ENCODE results near the gene RAD23A.
A peak's percentile ranks its signal among the peaks of the same experiment; 100 is the strongest.
"Not testable (repeated sequence)": the region's sequence is repeated elsewhere in the genome, so short reads cannot be mapped to it uniquely, and the experiment has no call there.

The RAD23A gene

DNA sequence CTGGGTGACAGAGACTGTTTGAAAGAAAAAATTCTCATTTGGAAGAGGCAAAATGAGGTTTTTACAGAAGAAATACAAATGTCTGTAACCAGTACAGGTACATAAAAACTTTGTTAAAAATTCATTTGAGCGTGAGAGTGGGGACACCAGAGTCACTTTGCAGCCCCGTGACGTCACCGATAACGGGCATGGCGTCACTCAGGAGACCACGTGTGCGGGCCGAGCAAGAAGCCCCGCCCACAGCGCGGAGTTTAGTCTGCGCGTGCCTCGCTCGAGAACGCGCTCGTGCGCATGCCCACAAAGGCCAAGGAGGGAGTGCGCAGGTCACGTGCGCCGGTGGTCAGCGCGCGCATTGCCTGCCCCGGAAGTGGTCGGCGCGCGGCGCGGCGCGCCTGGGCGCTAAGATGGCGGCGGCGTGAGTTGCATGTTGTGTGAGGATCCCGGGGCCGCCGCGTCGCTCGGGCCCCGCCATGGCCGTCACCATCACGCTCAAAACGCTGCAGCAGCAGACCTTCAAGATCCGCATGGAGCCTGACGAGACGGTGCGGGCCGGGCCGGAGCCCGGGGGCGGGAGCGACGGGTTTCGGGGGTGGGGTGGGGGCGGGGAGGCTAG lies at the start of gene RAD23A:
Gene RAD23A, plus strand, starts transcription at position 384 of the 613 bp plus-strand sequence. Its CDS starts 87 bp downstream, at position 471.
- DNase-seq, result peak; percentile 98

DNA sequence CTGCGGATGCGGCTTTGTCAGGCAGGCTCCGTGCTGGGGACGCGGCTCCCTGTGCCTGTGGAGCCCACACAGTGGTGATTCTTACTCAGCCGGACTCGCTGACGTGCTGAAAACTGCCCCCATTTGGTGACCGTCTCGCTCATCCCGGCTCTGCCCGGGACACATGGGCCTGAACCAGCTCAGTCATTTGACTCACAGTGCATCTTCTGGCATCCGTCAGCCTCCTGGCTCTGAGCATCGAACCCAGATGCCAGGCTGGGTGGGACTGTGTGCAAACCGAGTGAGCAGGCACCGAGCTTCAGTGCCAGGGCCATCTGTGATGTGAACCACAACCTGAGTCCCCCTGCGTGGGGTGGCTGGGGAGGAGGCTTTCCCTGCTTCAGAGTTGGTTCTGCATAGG lies 49.2 kb upstream of the RAD23A start:
- DNase-seq, result no peak

DNA sequence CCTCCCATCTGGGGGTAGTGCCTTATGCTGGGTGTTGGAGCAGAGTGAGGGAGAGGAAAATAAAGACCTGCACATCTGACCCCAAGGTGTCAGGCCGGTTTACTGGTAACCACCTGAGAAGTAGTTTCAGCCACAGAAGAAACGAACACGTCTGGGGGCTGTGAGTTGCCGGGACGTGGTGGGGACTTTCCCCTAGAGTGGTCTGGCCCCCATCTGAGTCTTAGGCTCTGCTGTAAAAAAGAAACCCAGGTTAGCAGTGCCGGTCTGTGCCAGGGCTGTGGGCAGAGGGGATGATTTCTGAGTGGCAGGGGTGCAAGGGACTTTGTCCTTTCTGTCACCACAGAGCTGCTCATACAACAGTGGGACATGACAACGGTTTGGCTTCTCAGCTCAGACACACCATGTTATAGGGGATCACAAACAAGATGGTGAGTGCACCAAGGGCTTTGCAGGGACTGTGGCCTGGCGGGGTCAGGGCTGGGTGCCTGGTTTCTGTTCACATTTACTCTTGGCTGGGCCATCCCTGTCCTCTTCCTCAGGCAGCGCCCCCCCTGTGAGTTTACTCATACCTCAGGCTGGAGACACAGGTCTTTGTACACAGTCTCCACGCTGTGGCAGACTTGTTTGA lies 45.7 kb upstream of the RAD23A start:
- no peak for DNase-seq

DNA sequence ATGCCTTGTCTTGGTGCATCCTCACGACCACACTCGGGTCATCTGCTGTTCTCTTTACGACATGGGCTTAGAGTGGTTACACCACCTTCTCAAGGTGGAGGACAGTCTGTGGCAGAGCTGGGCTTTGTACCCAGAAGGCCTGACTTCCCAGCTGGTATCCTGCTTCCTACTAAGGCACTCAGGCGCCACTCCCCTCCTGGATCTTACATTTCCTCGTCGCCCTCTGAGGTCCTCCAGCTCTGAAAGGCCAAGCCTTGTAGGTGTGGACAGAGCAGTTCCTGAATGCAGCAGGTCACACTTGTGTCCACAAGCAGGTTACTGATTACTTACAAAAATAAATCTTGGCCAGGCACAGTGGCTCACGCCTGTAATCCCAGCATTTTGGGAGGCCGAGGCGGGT lies 38.5 kb upstream of the RAD23A start:
- no peak for DNase-seq

DNA sequence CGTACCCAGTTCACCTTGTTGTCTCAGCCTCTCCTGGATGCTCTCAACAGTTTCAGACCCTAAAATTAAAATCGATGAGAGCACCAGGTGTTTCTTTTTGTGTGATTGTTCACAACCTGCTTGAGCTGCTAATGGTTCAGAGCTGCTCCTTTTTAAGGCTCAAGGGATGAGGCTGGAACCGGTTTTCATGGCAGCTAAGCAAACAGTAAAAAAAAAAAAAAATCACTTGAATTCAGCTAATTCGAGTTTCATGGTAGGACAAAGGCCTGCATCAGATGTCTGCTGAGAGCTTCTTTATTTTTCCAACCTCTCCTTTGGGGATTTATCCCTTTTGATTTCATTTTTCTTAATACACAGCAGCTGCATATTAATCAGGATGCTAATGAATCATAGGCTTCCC lies 33.1 kb upstream of the RAD23A start:
- DNase-seq, result no peak

DNA sequence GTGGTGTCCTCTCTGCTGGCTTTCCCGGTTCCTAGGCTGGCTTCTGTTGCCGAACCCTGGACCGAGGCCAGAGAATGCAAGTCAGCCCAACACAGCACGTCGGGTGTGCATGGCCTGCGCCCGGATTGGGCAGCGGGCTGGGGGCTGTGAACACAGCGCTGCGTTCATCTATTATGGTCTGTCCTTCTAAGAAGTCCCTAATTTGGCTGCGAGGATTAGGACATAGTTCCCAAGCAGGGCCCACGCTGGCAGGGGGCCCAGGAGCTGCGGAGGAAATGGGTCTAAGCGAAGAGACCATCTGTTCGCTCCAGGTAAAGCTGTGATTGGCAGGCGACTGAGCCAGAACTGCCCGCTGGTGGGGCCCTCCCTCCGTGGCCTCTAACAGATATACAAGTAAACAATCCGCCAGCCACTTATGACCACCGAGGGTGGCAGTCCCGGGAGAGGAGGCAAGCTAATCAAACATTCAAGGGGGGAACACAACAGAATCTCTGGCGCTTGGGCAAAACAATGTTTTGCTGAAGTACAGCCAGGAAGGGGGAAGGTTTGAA lies 32.6 kb upstream of the RAD23A start:
- peak; percentile 70 for DNase-seq

DNA sequence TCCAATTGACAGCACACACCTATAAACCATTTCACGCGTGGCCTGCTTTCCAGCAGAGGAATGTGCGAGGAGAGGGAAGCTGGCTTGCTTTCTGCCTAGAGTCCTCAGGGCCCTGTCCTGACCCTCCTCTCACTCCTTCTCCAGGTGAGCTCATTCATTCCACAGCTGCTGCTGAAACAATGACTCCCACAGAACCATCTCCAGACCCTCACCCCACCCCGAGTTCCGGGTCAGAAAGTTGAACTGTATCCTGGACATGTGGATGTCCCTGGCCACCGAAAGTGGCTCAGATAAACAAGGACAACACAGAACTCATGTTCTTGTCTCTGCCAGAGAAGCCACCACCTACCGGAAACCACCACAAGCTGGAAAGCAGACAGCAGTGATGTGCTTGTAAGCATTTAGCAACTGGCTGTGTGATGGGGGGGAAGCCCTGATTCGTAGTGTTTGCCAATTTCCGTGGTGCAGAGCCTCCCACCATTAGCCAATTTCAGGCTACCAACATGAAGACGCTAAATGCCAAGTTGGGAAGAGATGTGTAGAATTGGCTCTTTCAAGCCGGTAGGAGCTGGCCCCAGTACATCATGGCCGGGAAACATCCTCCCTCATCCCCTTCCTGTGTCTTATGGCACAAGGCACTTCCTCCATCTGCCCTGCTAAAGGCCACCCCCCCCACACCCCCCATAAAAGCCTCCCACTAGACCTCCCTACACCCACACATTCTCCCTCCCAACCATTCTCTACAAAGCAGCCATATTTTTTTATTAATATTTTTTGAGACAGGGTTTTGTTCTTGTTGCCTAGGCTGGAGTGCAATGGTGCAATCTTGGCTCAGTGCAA lies 31.6 kb upstream of the RAD23A start:
- DNase-seq, result peak; percentile 34

DNA sequence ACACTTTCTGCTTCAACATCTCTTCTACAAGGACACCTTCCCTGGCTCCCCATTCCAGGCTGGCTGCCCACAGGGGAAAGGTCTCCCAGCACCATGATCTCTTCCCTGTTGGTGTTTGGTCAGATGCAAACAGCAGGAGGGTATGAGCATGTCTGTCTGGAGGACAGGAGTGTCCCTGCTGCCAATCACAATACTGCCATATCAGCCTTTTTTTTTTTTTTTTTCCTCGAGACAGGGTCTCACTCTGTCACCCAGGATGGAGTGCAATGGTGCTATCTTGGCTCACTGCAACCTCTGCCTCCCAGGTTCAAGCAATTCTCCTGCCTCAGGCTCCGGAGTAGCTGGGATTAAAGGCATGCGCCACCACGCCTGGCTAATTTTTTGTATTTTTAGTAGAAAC lies 29.8 kb upstream of the RAD23A start:
- DNase-seq, result not testable (repeated sequence)

DNA sequence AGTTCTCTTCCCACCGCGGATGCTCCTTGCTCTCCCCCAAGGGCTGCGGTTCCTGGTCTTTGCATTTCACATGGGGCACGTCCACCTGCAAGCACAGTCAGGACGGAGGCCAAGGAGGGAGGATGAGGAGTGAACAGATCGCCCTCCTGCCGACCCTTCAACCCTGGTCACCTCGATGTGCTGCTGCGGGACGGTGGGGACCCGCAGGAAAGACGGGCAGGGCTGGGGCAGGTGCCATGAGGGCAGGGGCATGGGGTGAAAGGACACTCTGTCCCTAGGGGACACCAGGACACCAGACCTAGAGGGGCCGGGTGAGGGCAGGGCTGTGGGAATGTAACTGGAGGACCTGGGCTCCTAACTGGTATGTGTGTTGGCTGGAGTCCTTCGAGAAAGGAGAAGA lies 27.4 kb upstream of the RAD23A start:
- DNase-seq, result no peak

DNA sequence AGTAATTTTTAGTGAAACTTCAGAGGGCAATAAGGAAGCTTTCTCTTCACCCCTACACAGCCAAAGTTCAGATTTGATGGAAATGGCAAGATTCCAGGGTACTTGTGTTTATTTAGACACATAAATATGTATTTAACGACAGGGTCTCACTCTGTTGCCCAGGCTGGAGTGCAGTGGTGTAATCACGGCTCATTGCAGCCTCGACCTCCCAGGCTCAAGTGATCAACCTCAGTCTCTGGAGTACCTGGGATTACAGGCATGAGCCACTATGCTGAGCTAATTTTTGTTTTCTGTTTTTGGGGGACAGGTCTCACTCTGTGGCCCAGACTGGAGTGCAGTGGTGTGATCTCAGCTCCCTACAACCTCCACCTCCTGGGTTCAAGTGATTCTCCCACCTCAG lies 24.6 kb upstream of the RAD23A start:
- no peak for DNase-seq

DNA sequence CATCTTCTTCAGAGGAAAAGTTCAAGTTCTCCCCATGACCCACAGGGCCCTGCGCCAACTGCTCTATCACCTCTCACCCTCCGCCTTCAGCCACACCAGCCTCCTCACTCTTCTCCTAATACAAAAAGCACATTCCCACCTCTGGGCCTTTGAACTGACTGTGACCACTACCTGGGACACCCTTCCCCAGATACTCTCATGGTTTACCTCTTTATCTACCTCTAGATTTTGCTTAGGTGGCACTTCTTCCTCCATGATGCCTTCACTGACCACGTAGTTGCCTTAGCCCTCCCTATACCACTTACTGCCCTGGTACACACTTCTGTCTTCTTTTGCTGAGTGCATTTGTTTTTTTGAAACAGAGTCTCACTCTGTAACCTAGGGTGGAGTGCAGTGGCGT lies 22.7 kb upstream of the RAD23A start:
- no peak for DNase-seq

DNA sequence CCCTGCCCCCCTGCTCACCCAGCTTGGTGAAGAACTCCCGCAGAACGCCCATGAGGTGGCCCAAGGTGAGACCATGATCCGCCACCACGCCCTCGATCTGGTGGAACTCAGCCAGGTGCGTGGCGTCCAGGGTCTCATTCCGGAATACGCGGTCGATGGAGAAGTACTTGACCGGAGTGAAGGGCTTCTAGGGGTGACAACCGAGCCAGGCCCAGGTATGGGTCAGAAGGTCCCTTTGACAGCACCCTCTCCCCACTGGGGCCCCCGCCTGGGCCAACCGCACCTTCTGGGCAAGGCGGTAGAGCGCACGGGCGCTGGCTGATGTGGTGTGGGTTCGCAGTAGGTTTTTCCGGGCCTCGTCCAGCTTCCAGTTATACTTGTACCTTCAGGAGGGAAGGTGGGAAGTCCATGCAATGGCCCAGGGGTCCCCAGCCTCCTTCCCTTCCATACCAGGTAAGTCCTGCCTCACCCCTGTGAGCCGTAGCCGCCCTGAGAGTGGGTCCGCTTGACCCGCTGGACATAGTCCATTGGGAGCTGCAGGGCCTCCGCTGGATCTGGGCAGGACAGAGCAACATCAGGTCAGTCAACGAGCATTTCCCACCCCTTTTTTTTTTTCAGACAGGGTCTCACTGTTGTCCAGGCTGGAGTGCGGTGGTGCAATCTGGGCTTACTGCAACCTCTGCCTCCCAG lies 20.9 kb upstream of the RAD23A start:
- DNase-seq, result no peak

DNA sequence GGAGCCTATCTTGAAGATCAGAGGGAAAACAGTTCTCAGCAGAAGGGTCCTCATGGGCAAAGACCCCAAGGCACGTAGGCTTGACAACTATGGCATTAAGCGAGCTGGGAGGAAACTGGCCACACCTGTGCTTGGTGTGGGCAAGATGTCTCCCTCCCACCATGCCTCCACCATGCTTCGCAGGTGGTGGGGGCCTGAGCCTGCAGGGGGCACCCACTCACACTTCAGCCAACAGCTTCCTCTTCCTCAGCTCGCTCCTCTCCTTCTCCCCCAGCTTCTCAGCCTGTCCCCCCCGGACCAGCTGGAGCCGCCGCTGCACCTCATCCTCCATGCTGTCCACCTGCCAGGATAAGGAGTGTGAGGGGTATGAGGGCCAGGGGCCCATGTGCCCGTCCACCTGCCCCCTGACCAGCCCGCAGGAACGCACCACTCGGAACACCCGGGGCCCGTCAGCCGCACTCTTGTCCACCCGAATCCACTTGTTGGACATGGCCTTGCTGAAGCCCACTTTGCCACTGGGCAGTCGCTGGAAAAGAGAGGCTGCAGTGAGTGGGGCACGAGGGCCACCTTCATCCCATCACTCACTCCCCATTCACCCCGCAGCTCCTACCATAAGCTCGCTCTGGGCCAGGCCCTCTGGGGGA lies 15.5 kb upstream of the RAD23A start:
- DNase-seq, result no peak

DNA sequence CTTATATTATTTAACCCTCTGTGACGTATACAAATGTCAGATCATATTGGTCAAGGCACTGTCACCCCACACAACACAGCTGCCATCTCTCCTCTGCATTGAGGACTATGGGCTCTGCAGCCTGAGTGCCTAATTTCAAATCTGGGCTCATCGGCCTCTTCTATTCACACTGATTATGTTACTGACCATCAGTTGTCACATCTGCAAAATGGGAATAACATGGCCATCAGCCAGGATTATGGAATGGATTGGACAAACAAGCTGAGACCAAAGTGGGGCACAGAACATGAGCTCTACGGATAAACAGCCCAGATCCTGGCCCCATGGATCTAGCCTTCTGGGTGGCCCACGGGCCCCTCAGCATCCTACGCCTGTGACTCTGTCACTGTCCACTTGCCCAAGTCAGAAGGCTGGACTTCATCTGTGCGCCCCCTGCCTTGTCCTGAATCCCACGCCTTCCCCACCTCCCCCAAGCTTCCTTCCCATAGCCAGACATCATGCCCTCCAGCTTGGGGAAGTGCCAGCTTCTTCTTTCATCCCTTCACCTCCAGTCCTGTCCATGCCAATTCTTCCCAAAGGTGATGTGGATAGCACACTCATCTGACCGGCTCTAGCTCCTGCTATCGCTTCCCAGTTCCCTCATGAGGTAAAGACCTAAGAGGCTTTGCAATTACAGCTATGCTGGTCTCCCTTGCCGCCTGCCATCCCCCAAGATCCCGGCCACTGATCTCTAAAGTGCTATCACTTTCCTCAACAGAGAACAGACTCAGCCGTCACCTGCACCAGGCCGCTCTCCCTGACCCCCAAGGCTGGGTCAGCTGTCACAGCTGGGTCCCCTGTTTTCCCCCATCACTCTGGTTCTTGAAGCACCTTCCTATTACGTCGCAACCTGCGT lies 13.0 kb upstream of the RAD23A start:
- DNase-seq, result no peak

DNA sequence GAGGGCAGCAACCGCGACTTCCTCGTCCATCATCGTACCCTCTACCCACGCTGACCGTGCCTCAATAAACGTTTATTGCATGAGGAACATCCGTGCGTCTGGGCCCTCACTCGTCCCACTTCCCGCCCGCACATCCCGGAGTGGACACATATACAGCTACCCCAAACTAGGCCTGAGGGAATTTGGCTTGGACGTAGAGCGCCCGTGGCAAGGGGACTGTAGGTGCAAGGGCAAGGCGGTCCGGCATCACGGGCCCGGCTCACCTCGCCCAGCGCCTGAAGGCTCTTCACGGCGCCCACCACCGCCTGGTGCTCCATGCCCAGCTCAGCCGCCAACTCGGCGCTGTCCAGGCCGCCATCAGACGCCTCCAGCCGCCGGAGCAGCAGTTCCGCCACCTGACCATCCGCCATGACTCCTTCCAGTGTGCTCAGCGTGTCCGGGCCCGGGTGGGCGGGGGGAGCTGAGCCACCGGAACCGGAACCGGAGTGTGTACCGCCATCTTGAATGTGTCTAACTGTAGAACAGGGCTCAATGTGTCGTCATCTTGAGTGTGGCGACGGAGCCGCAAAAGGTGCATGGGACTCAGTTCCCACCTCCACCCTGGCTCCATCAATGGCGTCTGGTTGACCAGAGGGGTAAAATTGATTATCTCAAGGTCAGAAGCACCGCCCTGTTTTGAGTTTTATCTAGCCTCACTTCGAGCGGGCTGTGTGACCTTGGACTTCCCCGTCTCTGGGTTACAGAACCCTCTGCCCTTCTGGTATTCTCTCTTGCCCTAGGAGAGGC lies 12.2 kb upstream of the RAD23A start, which contains the start of gene FARSA:
Gene FARSA, minus strand, starts transcription at position 425 of the 786 bp plus-strand sequence. Its CDS starts 15 bp downstream, at position 410.
- DNase-seq, result peak; percentile 89

DNA sequence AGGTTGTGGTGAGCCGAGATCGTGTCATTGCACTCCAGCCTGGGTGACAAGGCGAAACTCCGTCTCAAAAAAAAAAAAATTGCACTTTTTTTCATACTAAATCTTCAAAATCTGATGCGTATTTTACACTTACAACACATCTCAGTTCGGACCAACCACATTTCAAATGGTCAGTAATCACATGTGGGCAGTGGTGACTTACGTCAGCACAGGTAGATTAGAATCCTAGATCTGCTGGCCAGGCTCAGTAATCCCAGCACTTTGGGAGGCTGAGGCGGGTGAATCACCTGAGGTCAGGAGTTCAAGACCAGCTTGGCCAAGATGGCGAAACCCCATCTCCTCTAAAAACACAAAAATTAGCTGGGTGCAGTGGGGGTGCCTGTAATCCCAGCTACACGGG lies 10.6 kb upstream of the RAD23A start:
- DNase-seq, result no peak

DNA sequence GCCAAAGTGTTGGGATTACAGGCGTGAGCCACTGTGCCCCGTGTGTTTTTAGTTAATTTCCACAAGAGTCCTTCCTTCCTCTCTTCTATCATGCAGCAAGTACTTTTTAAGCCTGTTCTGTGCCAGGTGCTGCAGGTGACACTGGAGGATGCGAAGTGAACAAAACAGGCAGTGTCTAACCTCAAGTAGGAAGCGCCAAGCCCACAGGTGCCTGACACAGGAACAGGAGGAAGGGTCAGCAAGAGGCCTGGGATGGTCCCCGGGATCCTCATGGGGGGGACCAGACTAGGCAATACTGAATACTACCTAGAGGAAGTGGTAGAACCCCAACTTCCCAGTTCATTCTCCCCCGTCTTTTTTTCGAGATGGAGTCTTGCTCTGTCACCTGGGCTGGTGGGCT lies 9.1 kb upstream of the RAD23A start:
- no peak for DNase-seq

DNA sequence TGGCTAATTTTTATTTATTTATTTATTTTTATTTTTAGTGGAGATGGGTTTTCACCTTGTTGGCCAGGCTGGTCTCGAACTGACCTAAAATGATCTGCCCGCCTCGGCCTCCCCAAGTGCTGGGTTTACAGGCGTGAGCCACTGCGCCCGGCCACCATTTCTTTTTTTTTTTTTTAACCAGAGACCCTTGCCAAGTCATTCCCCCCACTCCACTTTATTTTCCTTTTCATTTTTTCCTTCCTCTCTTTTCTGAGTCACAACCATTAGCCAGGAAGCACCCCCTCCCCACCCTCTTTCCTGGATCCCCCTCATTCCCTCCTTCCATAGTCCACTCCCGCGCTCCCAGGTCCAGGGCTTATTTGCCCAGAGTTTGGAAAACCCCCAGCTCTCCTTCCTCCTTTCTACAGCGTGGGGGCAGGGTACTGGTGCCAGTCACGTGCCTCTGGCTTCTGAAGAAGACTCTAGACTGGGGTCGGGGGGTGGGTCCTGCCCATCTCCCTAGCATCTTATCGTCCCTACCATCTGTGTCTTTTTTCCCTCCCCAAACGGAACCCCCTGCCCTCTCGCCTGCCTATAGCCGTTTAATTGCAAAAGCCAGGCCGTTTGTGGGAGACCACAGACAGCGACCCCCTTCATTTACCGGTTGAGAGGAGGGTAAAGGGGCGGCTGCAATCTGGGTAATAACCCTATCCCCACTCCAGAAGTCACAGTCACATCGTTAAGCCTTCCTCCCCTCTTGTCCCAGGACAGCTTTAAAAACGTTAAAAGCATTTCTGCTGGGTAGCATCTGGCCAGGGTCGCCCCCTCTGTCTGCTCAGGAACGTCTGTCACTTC lies 8.4 kb upstream of the RAD23A start:
- peak; percentile 47 for DNase-seq

DNA sequence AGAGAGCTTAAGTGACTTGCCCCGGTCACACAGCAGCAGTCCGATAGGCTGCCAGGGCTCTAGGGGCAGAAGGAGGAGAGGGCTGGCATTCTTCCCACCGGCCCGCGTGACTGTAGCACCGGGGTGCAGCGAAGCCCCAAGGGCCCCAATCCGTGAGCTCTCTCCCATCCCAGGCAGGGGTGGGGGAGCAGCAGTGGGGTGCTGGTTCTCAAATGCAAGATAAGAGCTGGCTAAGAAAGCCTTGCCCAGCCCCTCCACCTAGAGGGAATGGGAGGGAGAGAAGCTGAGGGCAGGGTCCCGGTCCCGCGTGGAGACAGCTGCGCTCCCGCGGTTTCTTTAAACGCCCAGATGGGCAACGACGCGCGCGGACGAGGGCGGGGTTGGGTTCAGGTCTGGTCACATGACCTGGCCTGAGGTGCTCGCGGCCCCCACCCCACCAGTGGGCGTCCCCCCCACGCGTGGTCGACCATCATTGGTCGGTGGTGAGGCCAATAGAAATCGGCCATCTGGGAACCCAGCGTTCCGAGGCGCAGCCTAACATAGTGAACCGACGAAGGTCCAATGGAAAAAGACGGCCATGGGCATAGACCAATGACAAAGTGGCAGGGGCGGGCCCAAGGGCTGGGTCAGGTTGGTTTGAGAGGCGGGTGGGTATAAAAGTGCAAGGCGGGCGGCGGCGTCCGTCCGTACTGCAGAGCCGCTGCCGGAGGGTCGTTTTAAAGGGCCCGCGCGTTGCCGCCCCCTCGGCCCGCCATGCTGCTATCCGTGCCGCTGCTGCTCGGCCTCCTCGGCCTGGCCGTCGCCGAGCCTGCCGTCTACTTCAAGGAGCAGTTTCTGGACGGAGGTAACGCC lies 7.5 kb upstream of the RAD23A start, which contains the start of gene CALR:
Gene CALR, plus strand, starts transcription at position 683 of the 852 bp plus-strand sequence. Its CDS starts 71 bp downstream, at position 754.
- peak; percentile 100 for DNase-seq
